GM03348 (cell line): Measurements from ENCODE around the gene SUPT20HL1.
"Not testable (repeated sequence)": the region's sequence is repeated elsewhere in the genome, so short reads cannot be mapped to it uniquely, and the experiment has no call there.

Experiments
- DNase-seq: peaks from one replicate; pipeline ENCODE4 v3.0.0; 2012; ENCODE audit warnings: low spot score

The SUPT20HL1 gene

GRCh38 chrX:24363432-24364181, 3.2 kb downstream of the SUPT20HL1 start:
- DNase-seq, result not testable (repeated sequence)

- DNase-seq, result no peak
These were observed 3.9 kb downstream of the SUPT20HL1 start for GRCh38 chrX:24364326-24364725.

- DNase-seq, result no peak
These were observed 4.6 kb downstream of the SUPT20HL1 start for GRCh38 chrX:24364851-24365538.

- DNase-seq, result not testable (repeated sequence)
These were observed 6.4 kb downstream of the SUPT20HL1 start for GRCh38 chrX:24366762-24367400.

GRCh38 chrX:24369816-24370215, 9.4 kb downstream of the SUPT20HL1 start:
- no peak for DNase-seq

GRCh38 chrX:24371391-24371972, 11.0 kb downstream of the SUPT20HL1 start:
- DNase-seq, result peak; percentile 55

- no peak for DNase-seq
These were observed 11.8 kb downstream of the SUPT20HL1 start for GRCh38 chrX:24372021-24372763.

- no peak for DNase-seq
These were observed 15.2 kb downstream of the SUPT20HL1 start for GRCh38 chrX:24375600-24376131.

- DNase-seq, result no peak
These were observed 16.0 kb downstream of the SUPT20HL1 start for GRCh38 chrX:24376403-24376802.

GRCh38 chrX:24377195-24377594, 16.8 kb downstream of the SUPT20HL1 start:
- no peak for DNase-seq

- DNase-seq, result no peak
These were observed 17.6 kb downstream of the SUPT20HL1 start for GRCh38 chrX:24377911-24378468.

- no peak for DNase-seq
These were observed 18.3 kb downstream of the SUPT20HL1 start for GRCh38 chrX:24378706-24379105.

GRCh38 chrX:24380262-24381187, 20.1 kb downstream of the SUPT20HL1 start:
- DNase-seq, result no peak

- not testable (repeated sequence) for DNase-seq
These were observed 21.9 kb downstream of the SUPT20HL1 start for GRCh38 chrX:24382315-24382714.

GRCh38 chrX:24387724-24388123, 27.3 kb downstream of the SUPT20HL1 start:
- DNase-seq, result no peak

GRCh38 chrX:24391389-24391788, 30.9 kb downstream of the SUPT20HL1 start:
- no peak for DNase-seq

GRCh38 chrX:24391843-24392242, 31.4 kb downstream of the SUPT20HL1 start:
- DNase-seq, result no peak

GRCh38 chrX:24392709-24393108, 32.3 kb downstream of the SUPT20HL1 start:
- DNase-seq, result peak; percentile 16

- DNase-seq, result peak; percentile 61
These were observed 35.3 kb downstream of the SUPT20HL1 start for GRCh38 chrX:24395775-24396174.

- DNase-seq, result no peak
These were observed 35.9 kb downstream of the SUPT20HL1 start for GRCh38 chrX:24396236-24396930.
